OCI-LY1 (cell line): ENCODE results near the gene MAP2K7.

Experiments used
- H2AFZ ChIP-seq: fragments of 200-600 bp; sonication (generic), shearing (Covaris generic); 2 replicates; pipeline ENCODE4 v1.6.0; 2014; ENCODE audit warnings: antibody characterized with exemption, mild to moderate bottlenecking, low read length
- H3F3A ChIP-seq: fragments of 200-600 bp; sonication (generic), shearing (Covaris generic); 2 replicates; pipeline ENCODE4 v1.6.0; 2014; ENCODE audit warnings: mild to moderate bottlenecking, antibody characterized with exemption, low read length, moderate library complexity; ENCODE audit not compliant: insufficient read depth
- H3K27ac ChIP-seq: fragments of 200-600 bp; sonication (generic); 2 replicates; pipeline ENCODE4 v1.5.1; 2014; ENCODE audit warnings: low read length, mixed run types, mild to moderate bottlenecking, low read depth; ENCODE audit not compliant: poor library complexity, severe bottlenecking
- H3K27me3 ChIP-seq: fragments of 200-600 bp; sonication (generic); 2 replicates; pipeline ENCODE4 v1.6.0; 2014; ENCODE audit warnings: antibody characterized with exemption, mild to moderate bottlenecking, low read length, moderate library complexity; ENCODE audit not compliant: insufficient read depth
- H3K36me3 ChIP-seq: fragments of 200-600 bp; sonication (generic); 2 replicates; pipeline ENCODE4 v1.6.1; 2014; ENCODE audit warnings: mild to moderate bottlenecking, antibody characterized with exemption, low read length, moderate library complexity, mixed read lengths; ENCODE audit not compliant: insufficient read depth
- H3K4me1 ChIP-seq: fragments of 200-600 bp; sonication (generic); 2 replicates; pipeline ENCODE4 v1.5.1; 2014; ENCODE audit warnings: mild to moderate bottlenecking, low read length, moderate library complexity; ENCODE audit not compliant: insufficient read depth, severe bottlenecking
- H3K4me2 ChIP-seq: fragments of 200-600 bp; sonication (generic), shearing (Covaris generic); 2 replicates; pipeline ENCODE4 v1.6.1; 2014; ENCODE audit warnings: low read length
- H3K4me3 ChIP-seq: fragments of 200-600 bp; sonication (generic); 2 replicates; pipeline ENCODE4 v1.5.1; 2014; ENCODE audit warnings: low read length, low read depth, mild to moderate bottlenecking, mixed read lengths; ENCODE audit not compliant: poor library complexity, severe bottlenecking
- H3K79me2 ChIP-seq: fragments of 200-600 bp; shearing (Covaris generic); 2 replicates; pipeline ENCODE4 v1.6.1; 2016; ENCODE audit warnings: mixed run types, low read length, mixed read lengths; ENCODE audit not compliant: insufficient read depth
- H3K9ac ChIP-seq: fragments of 200-600 bp; sonication (generic), shearing (Covaris generic); 2 replicates; pipeline ENCODE4 v1.6.1; 2014; ENCODE audit warnings: mild to moderate bottlenecking, low read length, mixed read lengths
- H3K9me2 ChIP-seq: fragments of 200-600 bp; sonication (generic), shearing (Covaris generic); 2 replicates; pipeline ENCODE4 v1.6.1; 2014; ENCODE audit warnings: low read depth, mild to moderate bottlenecking, low read length, mixed read lengths
- H3K9me3 ChIP-seq: fragments of 200-600 bp; shearing (Covaris generic); 2 replicates; pipeline ENCODE4 v1.6.1; 2014; ENCODE audit warnings: low read length, mixed read lengths
- H4K20me1 ChIP-seq: fragments of 200-600 bp; sonication (generic), shearing (Covaris generic); 2 replicates; pipeline ENCODE4 v1.6.0; 2016; ENCODE audit warnings: mild to moderate bottlenecking, low read length; ENCODE audit not compliant: insufficient read depth
- EZH2 ChIP-seq: fragments of 200-600 bp; sonication (generic), shearing (Covaris generic); IDR thresholded peaks from 2 replicates; pipeline ENCODE4 v1.8.0; 2017; ENCODE audit warnings: borderline replicate concordance, mixed run types, mild to moderate bottlenecking, antibody characterized with exemption, low read length, moderate library complexity, mixed read lengths
- TF ChIP-seq, protein P1 (sequence below): fragments of 200-600 bp; sonication (generic), shearing (Covaris generic); IDR thresholded peaks from 2 replicates; pipeline ENCODE4 v1.5.1; 2017; ENCODE audit warnings: mild to moderate bottlenecking, antibody characterized with exemption, low read length, moderate library complexity, mixed read lengths

Gene MAP2K7

GRCh38 chr19:7903244-7904073 is at the start of gene MAP2K7:
Gene MAP2K7, plus strand, starts transcription at chr19:7903877. Its CDS starts 68 bp downstream, at chr19:7903945.
- no peaks in the 10 kb centered on the region for H3K9me2 ChIP-seq
- H4K20me1 ChIP-seq = no peaks in the 10 kb centered on the region
- H3K4me1 ChIP-seq = peaks cover 22% of the 10 kb centered on the region
- H3K27me3 ChIP-seq = no peaks in the 10 kb centered on the region
- no peaks in the 10 kb centered on the region for H3F3A ChIP-seq
- H3K27ac ChIP-seq = peak within 1 kb of the TSS; percentile 25
- H3K4me3 ChIP-seq = peak within 1 kb of the TSS; percentile 99
- H2AFZ ChIP-seq = no peak within 1 kb of the TSS
- peaks cover 8% of the 10 kb centered on the region; the same call in 1 of the 2 replicates for H3K36me3 ChIP-seq
- peak within 1 kb of the TSS; percentile 99 for H3K4me2 ChIP-seq
- peaks cover 9% of the 10 kb centered on the region for H3K79me2 ChIP-seq
- H3K9ac ChIP-seq = peak within 1 kb of the TSS; percentile 96
- TF ChIP-seq, protein P1, sequence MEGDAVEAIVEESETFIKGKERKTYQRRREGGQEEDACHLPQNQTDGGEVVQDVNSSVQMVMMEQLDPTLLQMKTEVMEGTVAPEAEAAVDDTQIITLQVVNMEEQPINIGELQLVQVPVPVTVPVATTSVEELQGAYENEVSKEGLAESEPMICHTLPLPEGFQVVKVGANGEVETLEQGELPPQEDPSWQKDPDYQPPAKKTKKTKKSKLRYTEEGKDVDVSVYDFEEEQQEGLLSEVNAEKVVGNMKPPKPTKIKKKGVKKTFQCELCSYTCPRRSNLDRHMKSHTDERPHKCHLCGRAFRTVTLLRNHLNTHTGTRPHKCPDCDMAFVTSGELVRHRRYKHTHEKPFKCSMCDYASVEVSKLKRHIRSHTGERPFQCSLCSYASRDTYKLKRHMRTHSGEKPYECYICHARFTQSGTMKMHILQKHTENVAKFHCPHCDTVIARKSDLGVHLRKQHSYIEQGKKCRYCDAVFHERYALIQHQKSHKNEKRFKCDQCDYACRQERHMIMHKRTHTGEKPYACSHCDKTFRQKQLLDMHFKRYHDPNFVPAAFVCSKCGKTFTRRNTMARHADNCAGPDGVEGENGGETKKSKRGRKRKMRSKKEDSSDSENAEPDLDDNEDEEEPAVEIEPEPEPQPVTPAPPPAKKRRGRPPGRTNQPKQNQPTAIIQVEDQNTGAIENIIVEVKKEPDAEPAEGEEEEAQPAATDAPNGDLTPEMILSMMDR = peak; percentile 84
- no peak for TF ChIP-seq EZH2
- no peaks in the 10 kb centered on the region for H3K9me3 ChIP-seq

DNA sequence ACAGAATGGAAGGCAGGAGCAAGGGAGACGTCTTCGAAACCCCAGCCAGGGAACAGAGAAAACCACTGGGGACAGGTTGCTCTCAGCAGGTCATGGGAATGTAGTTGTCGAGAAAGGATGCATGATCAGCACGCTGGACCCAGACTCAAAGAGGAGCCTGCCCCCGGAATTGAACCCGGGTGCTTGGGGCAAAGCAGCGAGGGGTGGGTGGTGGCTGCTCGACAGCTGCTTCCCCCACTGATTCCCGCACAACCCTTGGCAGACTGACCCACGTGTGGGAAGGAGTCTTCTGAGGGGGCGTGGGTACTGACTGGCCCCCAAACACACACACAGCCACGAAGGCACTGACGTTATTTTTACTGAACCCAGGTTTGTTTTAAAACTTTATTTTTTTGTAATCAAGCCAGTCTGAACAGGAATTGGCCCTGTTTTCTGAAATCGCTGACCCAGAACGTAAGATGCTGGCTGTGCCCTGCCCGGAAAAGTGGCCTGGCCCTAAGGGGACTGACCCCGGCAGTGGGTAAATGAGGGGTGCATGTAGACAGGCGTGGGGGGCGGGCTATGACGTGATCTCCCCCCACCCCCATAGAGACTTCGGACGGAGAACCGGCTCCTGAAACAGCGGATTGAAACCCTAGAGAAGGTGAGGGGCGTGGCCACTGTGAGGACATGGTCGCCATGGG is 48.1 kb upstream of the MAP2K7 start:
- Histone ChIP-seq H3K4me1 (peaks cover 8% of the 10 kb centered on the region), H3K4me2 (no peak overlapping the region), H3K4me3 (no peak overlapping the region), H3F3A (no peaks in the 10 kb centered on the region), H3K9me3 (no peaks in the 10 kb centered on the region), H2AFZ (no peak overlapping the region), H3K36me3 (no peaks in the 10 kb centered on the region), H3K9me2 (no peaks in the 10 kb centered on the region), H3K9ac (no peak overlapping the region), H4K20me1 (no peaks in the 10 kb centered on the region), H3K27me3 (peaks cover 14% of the 10 kb centered on the region; the same call in 1 of the 2 replicates), H3K79me2 (no peaks in the 10 kb centered on the region), H3K27ac (no peak overlapping the region)
- TF ChIP-seq, protein P1 = no peak
- no peak for TF ChIP-seq EZH2

- Histone ChIP-seq H4K20me1 (no peaks in the 10 kb centered on the region), H3K36me3 (no peaks in the 10 kb centered on the region), H3K4me1 (peaks cover 8% of the 10 kb centered on the region), H3K27me3 (peaks cover 14% of the 10 kb centered on the region; the same call in 1 of the 2 replicates), H3K4me3 (no peak overlapping the region), H2AFZ (no peak overlapping the region), H3F3A (no peaks in the 10 kb centered on the region), H3K4me2 (no peak overlapping the region), H3K27ac (no peak overlapping the region), H3K9ac (no peak overlapping the region), H3K9me2 (no peaks in the 10 kb centered on the region), H3K79me2 (no peaks in the 10 kb centered on the region), H3K9me3 (no peaks in the 10 kb centered on the region)
- no peak for TF ChIP-seq EZH2
- TF ChIP-seq, protein P1 = no peak
Observed at GRCh38 chr19:7856109-7856591, 47.5 kb upstream of the MAP2K7 start.
